ENCODE data around the gene MC5R.

DNA sequence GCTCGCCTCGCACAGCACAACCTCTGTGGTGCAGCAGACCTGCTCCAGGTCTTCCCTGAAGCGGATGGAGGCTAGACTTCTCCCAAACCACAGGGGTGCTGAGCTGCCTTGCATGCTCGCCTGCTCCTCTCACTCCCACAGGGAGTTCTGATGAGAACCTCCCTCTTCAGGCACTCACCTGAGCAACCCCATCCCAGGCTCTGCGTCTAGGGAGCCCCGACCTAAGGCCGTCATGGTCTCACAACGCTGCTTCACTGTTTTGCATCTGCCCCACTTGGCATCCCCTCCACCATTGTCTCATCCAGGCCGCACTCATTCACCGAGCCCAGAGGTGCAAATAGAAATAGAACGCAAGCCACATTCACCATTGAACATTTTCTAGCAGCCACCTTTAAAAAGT, 24.6 kb upstream of the MC5R start:
- TF ChIP-seq, protein P1, sequence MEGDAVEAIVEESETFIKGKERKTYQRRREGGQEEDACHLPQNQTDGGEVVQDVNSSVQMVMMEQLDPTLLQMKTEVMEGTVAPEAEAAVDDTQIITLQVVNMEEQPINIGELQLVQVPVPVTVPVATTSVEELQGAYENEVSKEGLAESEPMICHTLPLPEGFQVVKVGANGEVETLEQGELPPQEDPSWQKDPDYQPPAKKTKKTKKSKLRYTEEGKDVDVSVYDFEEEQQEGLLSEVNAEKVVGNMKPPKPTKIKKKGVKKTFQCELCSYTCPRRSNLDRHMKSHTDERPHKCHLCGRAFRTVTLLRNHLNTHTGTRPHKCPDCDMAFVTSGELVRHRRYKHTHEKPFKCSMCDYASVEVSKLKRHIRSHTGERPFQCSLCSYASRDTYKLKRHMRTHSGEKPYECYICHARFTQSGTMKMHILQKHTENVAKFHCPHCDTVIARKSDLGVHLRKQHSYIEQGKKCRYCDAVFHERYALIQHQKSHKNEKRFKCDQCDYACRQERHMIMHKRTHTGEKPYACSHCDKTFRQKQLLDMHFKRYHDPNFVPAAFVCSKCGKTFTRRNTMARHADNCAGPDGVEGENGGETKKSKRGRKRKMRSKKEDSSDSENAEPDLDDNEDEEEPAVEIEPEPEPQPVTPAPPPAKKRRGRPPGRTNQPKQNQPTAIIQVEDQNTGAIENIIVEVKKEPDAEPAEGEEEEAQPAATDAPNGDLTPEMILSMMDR (IDR thresholded peaks at IDR 0.05): no peak
- no peak for TF ChIP-seq POLR2A (IDR thresholded peaks at IDR 0.05)
